Measurements from ENCODE around the gene C1orf167.

C1orf167 gene

GRCh38 chr1:11795238-11795890 is 33.4 kb downstream of the C1orf167 start:
- TF ChIP-seq POLR2AphosphoS5 (IDR thresholded peaks at IDR 0.05; ENCODE audit: low read depth, low read length): no peak
- TF ChIP-seq POLR2A (IDR thresholded peaks at IDR 0.05; ENCODE audit: low read depth, low read length): no peak
- no peak for TF ChIP-seq SPI1 (IDR thresholded peaks at IDR 0.05; ENCODE audit: low read depth, low read length)
- no peak for TF ChIP-seq PAX5 (IDR thresholded peaks at IDR 0.05; ENCODE audit: insufficient read depth, low read length, severe bottlenecking)
- TF ChIP-seq TAF1 (IDR thresholded peaks at IDR 0.05; ENCODE audit: low read depth, low read length): no peak
- TF ChIP-seq POU2F2 (IDR thresholded peaks at IDR 0.05; ENCODE audit: low read depth, low read length): no peak
- no peak for DNase-seq (ENCODE audit: insufficient read length, low spot score)
- no peak for FAIRE-seq

DNA sequence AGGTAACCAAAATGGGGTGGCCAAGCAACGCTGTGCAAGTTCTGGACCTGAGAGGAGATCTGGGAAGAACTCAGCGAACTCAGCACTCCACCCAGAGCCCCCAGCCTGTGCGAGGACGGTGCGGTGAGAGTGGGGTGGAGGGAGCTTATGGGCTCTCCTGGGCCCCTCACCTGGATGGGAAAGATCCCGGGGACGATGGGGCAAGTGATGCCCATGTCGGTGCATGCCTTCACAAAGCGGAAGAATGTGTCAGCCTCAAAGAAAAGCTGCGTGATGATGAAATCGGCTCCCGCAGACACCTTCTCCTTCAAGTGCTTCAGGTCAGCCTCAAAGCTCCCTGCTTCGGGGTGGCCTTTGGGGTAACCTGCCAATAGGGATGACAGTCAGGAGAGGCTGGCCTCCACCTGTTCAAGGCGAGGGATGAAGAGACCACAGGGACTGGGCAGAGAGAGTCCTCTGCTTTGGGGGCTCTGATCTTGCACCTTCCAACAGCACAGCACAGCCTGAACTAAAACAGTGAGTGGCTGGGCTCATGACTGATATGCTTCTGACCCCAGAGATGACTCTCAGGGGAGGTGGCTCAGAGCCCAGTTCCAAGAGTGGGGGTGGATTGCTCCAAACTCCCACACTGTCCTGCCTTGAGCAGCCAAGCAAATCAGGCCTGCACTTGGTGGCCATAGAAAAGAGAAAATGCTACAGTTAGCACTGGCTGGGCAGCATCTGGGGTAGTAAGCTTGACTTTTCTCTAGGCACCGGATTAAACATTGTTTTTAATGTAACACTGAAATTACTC is 34.2 kb downstream of the C1orf167 start:
- FAIRE-seq: no peak
- DNase-seq (ENCODE audit: insufficient read length, low spot score): no peak
- no peak for TF ChIP-seq POLR2A (IDR thresholded peaks at IDR 0.05; ENCODE audit: low read depth, low read length)
- no peak for TF ChIP-seq PAX5 (IDR thresholded peaks at IDR 0.05; ENCODE audit: insufficient read depth, low read length, severe bottlenecking)
- no peak for TF ChIP-seq POLR2AphosphoS5 (IDR thresholded peaks at IDR 0.05; ENCODE audit: low read depth, low read length)
- TF ChIP-seq SPI1 (IDR thresholded peaks at IDR 0.05; ENCODE audit: low read depth, low read length): no peak
- no peak for TF ChIP-seq TAF1 (IDR thresholded peaks at IDR 0.05; ENCODE audit: low read depth, low read length)
- TF ChIP-seq POU2F2 (IDR thresholded peaks at IDR 0.05; ENCODE audit: low read depth, low read length): no peak

DNA sequence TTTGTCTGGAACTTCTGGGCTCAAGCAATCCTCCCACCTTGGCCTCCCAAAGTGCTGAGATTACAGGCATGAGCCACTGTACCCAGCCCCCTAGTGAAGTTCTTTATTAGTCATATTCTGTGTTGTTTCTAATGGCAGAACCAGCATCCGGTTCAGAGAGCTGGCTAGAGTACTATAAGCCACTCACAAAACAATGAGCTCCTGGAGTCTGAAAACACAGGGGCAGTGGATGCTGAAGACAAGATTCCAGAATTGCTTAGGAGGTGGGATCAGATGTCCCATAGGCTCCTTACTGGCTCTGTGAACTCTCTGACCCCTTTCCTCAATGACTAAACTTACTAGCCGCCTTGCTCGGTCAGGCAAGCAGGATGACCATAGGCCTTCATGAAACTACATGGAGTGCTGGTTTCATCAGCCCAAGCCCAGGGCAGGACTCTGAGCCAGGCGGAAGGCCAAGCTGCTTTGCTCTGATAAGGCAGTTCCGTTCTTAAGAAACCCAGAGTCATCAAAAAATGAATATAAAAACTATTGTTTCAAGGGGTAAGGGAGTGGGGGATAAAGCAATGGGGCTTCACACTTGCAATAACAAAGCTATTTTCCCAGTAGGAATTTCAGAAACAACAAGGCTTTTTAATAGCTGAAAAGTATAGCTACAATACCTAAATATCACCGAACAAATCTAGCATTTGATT is 35.7 kb downstream of the C1orf167 start:
- FAIRE-seq: no peak
- TF ChIP-seq POLR2AphosphoS5 (IDR thresholded peaks at IDR 0.05; ENCODE audit: low read depth, low read length): no peak
- no peak for TF ChIP-seq POLR2A (IDR thresholded peaks at IDR 0.05; ENCODE audit: low read depth, low read length)
- no peak for TF ChIP-seq PAX5 (IDR thresholded peaks at IDR 0.05; ENCODE audit: insufficient read depth, low read length, severe bottlenecking)
- TF ChIP-seq POU2F2 (IDR thresholded peaks at IDR 0.05; ENCODE audit: low read depth, low read length): no peak
- no peak for TF ChIP-seq SPI1 (IDR thresholded peaks at IDR 0.05; ENCODE audit: low read depth, low read length)
- no peak for TF ChIP-seq TAF1 (IDR thresholded peaks at IDR 0.05; ENCODE audit: low read depth, low read length)
- DNase-seq (ENCODE audit: insufficient read length, low spot score): no peak

DNA sequence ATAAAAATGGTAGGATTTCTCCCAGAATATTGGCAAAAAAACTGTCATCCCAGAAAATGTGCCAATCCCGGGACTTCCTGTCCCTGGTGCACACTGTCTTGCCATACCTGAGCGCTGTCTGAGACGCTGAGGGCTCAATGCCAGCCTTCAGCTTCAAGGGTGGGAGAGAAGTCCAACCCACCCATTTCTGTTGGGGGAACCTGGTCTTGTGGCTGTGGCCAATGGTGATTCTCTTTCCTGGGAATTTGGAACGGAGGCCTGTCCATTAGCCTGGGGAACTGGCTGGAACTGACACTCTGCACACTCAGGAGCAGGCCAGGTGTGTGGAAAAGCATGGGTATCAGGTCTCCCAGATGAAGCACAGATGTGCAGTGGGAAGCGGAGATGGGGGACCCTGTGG is 37.1 kb downstream of the C1orf167 start:
- FAIRE-seq: no peak
- DNase-seq (ENCODE audit: insufficient read length, low spot score): no peak
- no peak for TF ChIP-seq POLR2A (IDR thresholded peaks at IDR 0.05; ENCODE audit: low read depth, low read length)

DNA sequence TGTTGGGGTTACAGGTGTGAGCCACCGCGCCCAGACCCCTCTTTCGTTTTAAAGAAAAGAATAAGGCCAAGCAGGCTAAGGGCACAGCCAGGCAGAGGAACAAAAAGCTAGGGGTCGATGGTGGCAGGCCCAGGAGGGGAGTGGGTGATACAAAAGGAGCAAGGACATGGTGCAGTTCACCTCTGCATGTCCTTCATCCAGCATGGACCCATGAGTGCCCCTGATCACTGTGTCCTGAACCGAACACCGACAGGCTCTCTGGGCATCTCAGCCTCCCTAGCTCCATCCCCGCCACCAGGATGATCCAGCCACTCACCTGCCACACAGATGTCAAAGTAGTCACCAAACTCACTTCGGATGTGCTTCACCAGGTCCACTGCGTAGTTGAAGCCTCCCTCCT is 37.9 kb downstream of the C1orf167 start:
- no peak for TF ChIP-seq SPI1 (IDR thresholded peaks at IDR 0.05; ENCODE audit: low read depth, low read length)
- no peak for TF ChIP-seq POLR2A (IDR thresholded peaks at IDR 0.05; ENCODE audit: low read depth, low read length)
- TF ChIP-seq PAX5 (IDR thresholded peaks at IDR 0.05; ENCODE audit: insufficient read depth, low read length, severe bottlenecking): no peak
- TF ChIP-seq POLR2AphosphoS5 (IDR thresholded peaks at IDR 0.05; ENCODE audit: low read depth, low read length): no peak
- TF ChIP-seq POU2F2 (IDR thresholded peaks at IDR 0.05; ENCODE audit: low read depth, low read length): no peak
- TF ChIP-seq TAF1 (IDR thresholded peaks at IDR 0.05; ENCODE audit: low read depth, low read length): no peak
- FAIRE-seq (no peak), DNase-seq (ENCODE audit: insufficient read length, low spot score) (no peak)

DNA sequence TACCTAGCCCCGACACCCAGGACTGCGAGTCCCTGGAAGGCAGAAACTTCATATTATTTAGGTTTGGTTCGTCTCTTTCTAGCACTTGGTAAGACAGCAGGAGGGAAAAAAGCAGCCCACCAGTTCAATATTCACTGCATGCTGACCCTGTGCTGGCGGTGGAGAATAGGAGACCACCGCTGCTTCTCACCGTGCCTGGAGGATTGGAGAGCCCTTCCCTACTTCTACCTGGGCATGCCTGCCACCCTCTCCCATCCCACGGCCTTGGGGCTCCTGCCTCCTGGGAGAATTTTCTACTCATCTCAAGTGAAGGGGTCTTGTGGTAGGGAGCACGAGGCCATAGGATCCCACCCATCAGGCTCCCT is 38.4 kb downstream of the C1orf167 start:
- FAIRE-seq (no peak), DNase-seq (ENCODE audit: insufficient read length, low spot score) (no peak)
- TF ChIP-seq TAF1 (IDR thresholded peaks at IDR 0.05; ENCODE audit: low read depth, low read length) (no peak), POU2F2 (IDR thresholded peaks at IDR 0.05; ENCODE audit: low read depth, low read length) (no peak), POLR2A (IDR thresholded peaks at IDR 0.05; ENCODE audit: low read depth, low read length) (no peak), PAX5 (IDR thresholded peaks at IDR 0.05; ENCODE audit: insufficient read depth, low read length, severe bottlenecking) (no peak), POLR2AphosphoS5 (IDR thresholded peaks at IDR 0.05; ENCODE audit: low read depth, low read length) (no peak), SPI1 (IDR thresholded peaks at IDR 0.05; ENCODE audit: low read depth, low read length) (no peak)

DNA sequence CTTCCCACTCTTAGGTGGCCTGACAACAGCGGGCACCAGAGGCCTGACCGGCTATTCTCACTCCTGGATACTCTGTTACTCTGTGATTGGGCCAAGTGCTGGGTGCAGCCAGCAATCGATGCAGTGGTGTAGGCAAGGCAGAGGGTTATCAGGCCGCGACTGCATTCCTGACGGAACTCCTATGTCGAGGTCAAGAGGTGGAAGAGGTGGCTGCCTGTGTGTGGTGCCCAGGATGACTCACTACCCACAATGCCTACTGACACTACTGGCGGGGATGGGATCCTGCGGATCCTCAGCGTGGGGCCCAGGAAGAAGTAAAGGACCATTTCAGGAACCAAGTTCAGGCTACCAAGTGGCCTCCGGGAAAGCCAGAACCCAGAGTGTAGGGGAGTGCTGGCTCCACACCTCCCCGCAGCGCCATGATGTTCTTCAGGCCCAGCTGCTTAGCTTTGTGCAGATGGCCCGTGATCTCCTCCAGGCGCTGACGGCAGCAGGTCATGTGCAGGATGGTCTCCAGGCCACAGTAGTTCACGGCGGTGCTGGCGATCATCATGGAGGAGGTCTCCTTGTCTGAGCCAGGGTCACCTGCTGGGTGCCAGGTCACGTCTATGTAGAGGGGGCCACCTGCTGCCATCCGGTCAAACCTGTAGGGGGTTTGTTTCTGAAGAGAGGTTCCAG is 38.9 kb downstream of the C1orf167 start:
- TF ChIP-seq SPI1 (IDR thresholded peaks at IDR 0.05; ENCODE audit: low read depth, low read length) (no peak), PAX5 (IDR thresholded peaks at IDR 0.05; ENCODE audit: insufficient read depth, low read length, severe bottlenecking) (no peak), POLR2A (IDR thresholded peaks at IDR 0.05; ENCODE audit: low read depth, low read length) (no peak), TAF1 (IDR thresholded peaks at IDR 0.05; ENCODE audit: low read depth, low read length) (no peak), POU2F2 (IDR thresholded peaks at IDR 0.05; ENCODE audit: low read depth, low read length) (no peak), POLR2AphosphoS5 (IDR thresholded peaks at IDR 0.05; ENCODE audit: low read depth, low read length) (no peak)
- DNase-seq (ENCODE audit: insufficient read length, low spot score) (no peak), FAIRE-seq (no peak)

- FAIRE-seq (no peak), DNase-seq (ENCODE audit: insufficient read length, low spot score) (no peak)
- TF ChIP-seq SPI1 (IDR thresholded peaks at IDR 0.05; ENCODE audit: low read depth, low read length) (no peak), TAF1 (IDR thresholded peaks at IDR 0.05; ENCODE audit: low read depth, low read length) (no peak), PAX5 (IDR thresholded peaks at IDR 0.05; ENCODE audit: insufficient read depth, low read length, severe bottlenecking) (no peak), POLR2AphosphoS5 (IDR thresholded peaks at IDR 0.05; ENCODE audit: low read depth, low read length) (no peak), POLR2A (IDR thresholded peaks at IDR 0.05; ENCODE audit: low read depth, low read length) (no peak), POU2F2 (IDR thresholded peaks at IDR 0.05; ENCODE audit: low read depth, low read length) (no peak)
Observed at GRCh38 chr1:11802616-11802972, 40.6 kb downstream of the C1orf167 start.

Measured in GM12891 (cell line).